HCT116 (cell line): ENCODE measurements around the gene COL8A2.

Source experiments
- ELF1 ChIP-seq: IDR thresholded peaks from 2 replicates; pipeline ENCODE4 v1.6.1; 2012; ENCODE audit warnings: low read depth, borderline replicate concordance
- EZH2phosphoT487 ChIP-seq: fragments of 200-600 bp; IDR thresholded peaks from 2 replicates; pipeline ENCODE4 v1.6.1; 2018; ENCODE audit warnings: antibody characterized with exemption, borderline replicate concordance
- ZNF274 ChIP-seq: fragments of 200-500 bp; sonication (Bioruptor generic); IDR thresholded peaks from 2 replicates; pipeline ENCODE4 v1.6.1; 2014; ENCODE audit warnings: mild to moderate bottlenecking, low read depth, low read length, inconsistent platforms
- TF ChIP-seq, protein P1 (sequence below), 3 experiments: fragments of 200-600 bp in 1 of 3; sonication (generic) in 1 of 3; IDR thresholded peaks in 2 of 3; conservative IDR thresholded peaks in 1 of 3; 2 replicates each; pipeline ENCODE4 v1.5.1; 2012 to 2017; ENCODE audit warnings: low read depth in 2 of 3, low read length in 2 of 3, antibody characterized with exemption in 1 of 3, borderline replicate concordance in 1 of 3, control low read depth in 1 of 3, mild to moderate bottlenecking in 1 of 3, mixed read lengths in 1 of 3, mixed run types in 1 of 3, moderate library complexity in 1 of 3; ENCODE audit not compliant: insufficient read depth in 1 of 3
- TF ChIP-seq, protein P2 (sequence below): IDR thresholded peaks from 2 replicates; pipeline ENCODE4 v1.6.1; 2012; ENCODE audit warnings: low read depth
- TF ChIP-seq, protein P3 (sequence below): IDR thresholded peaks from 2 replicates; pipeline ENCODE4 v1.6.1; 2012

- TF ChIP-seq EZH2phosphoT487 (no peak), ZNF274 (no peak), ELF1 (no peak)
- TF ChIP-seq, protein P1, sequence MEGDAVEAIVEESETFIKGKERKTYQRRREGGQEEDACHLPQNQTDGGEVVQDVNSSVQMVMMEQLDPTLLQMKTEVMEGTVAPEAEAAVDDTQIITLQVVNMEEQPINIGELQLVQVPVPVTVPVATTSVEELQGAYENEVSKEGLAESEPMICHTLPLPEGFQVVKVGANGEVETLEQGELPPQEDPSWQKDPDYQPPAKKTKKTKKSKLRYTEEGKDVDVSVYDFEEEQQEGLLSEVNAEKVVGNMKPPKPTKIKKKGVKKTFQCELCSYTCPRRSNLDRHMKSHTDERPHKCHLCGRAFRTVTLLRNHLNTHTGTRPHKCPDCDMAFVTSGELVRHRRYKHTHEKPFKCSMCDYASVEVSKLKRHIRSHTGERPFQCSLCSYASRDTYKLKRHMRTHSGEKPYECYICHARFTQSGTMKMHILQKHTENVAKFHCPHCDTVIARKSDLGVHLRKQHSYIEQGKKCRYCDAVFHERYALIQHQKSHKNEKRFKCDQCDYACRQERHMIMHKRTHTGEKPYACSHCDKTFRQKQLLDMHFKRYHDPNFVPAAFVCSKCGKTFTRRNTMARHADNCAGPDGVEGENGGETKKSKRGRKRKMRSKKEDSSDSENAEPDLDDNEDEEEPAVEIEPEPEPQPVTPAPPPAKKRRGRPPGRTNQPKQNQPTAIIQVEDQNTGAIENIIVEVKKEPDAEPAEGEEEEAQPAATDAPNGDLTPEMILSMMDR (IDR thresholded peaks at IDR 0.05 in 2 of 3, conservative IDR thresholded peaks at IDR 0.05 in 1 of 3; ENCODE audit: borderline replicate concordance in 1 of 3, insufficient read depth in 1 of 3, low read depth in 2 of 3, low read length in 2 of 3), result no peak
- TF ChIP-seq, protein P2, sequence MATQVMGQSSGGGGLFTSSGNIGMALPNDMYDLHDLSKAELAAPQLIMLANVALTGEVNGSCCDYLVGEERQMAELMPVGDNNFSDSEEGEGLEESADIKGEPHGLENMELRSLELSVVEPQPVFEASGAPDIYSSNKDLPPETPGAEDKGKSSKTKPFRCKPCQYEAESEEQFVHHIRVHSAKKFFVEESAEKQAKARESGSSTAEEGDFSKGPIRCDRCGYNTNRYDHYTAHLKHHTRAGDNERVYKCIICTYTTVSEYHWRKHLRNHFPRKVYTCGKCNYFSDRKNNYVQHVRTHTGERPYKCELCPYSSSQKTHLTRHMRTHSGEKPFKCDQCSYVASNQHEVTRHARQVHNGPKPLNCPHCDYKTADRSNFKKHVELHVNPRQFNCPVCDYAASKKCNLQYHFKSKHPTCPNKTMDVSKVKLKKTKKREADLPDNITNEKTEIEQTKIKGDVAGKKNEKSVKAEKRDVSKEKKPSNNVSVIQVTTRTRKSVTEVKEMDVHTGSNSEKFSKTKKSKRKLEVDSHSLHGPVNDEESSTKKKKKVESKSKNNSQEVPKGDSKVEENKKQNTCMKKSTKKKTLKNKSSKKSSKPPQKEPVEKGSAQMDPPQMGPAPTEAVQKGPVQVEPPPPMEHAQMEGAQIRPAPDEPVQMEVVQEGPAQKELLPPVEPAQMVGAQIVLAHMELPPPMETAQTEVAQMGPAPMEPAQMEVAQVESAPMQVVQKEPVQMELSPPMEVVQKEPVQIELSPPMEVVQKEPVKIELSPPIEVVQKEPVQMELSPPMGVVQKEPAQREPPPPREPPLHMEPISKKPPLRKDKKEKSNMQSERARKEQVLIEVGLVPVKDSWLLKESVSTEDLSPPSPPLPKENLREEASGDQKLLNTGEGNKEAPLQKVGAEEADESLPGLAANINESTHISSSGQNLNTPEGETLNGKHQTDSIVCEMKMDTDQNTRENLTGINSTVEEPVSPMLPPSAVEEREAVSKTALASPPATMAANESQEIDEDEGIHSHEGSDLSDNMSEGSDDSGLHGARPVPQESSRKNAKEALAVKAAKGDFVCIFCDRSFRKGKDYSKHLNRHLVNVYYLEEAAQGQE, result no peak
- TF ChIP-seq, protein P3, sequence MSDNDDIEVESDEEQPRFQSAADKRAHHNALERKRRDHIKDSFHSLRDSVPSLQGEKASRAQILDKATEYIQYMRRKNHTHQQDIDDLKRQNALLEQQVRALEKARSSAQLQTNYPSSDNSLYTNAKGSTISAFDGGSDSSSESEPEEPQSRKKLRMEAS, result no peak
Measured at GRCh38 chr1:36136535-36136934, 11.5 kb upstream of the COL8A2 start.
